SK-N-SH treated with all-trans-retinoic acid at 6 μM for 48 hours (cell line): ENCODE data around the gene AQP4.

Source experiments
- ATAC-seq: fragments of 200-7000 bp; cut with Tn5 transposase; 3 replicates; pipeline ENCODE4 v1.9.1; 2020; ENCODE audit warnings: mild to moderate bottlenecking, moderate library complexity
- BACH2 ChIP-seq: fragments of 250-450 bp; sonication (Bioruptor Pico); IDR thresholded peaks from 2 replicates; pipeline ENCODE4 v1.9.0; 2021; ENCODE audit warnings: mild to moderate bottlenecking, borderline replicate concordance
- CSDC2 ChIP-seq: fragments of 250-450 bp; sonication (Bioruptor Pico); IDR thresholded peaks from 2 replicates; pipeline ENCODE4 v1.5.0; 2020; ENCODE audit warnings: mild to moderate bottlenecking, moderate library complexity
- ESRRG ChIP-seq: fragments of 250-450 bp; sonication (Bioruptor Pico); IDR thresholded peaks from 2 replicates; pipeline ENCODE4 v1.6.1; 2021; ENCODE audit warnings: mild to moderate bottlenecking
- ISL1 ChIP-seq: fragments of 250-450 bp; sonication (Bioruptor Pico); IDR thresholded peaks from 2 replicates; pipeline ENCODE4 v2.1.2; 2022; ENCODE audit warnings: mild to moderate bottlenecking, moderate library complexity
- OSR1 ChIP-seq: fragments of 250-450 bp; sonication (Bioruptor Pico); IDR thresholded peaks from 2 replicates; pipeline ENCODE4 v1.8.0; 2022; ENCODE audit warnings: moderate library complexity, mild to moderate bottlenecking, inconsistent platforms
- PPARA ChIP-seq: fragments of 250-450 bp; sonication (Bioruptor Pico); IDR thresholded peaks from 2 replicates; pipeline ENCODE4 v1.5.0; 2020; ENCODE audit warnings: mild to moderate bottlenecking, borderline replicate concordance
- RARB ChIP-seq: fragments of 250-450 bp; sonication (Bioruptor Pico); IDR thresholded peaks from 2 replicates; pipeline ENCODE4 v1.8.0; 2021; ENCODE audit warnings: mild to moderate bottlenecking, moderate library complexity
- SNAI2 ChIP-seq: fragments of 250-450 bp; sonication (Bioruptor Pico); IDR thresholded peaks from 2 replicates; pipeline ENCODE4 v1.5.0; 2020; ENCODE audit warnings: mild to moderate bottlenecking, moderate library complexity
- TSHZ2 ChIP-seq: fragments of 250-450 bp; sonication (Bioruptor Pico); IDR thresholded peaks from 2 replicates; pipeline ENCODE4 v1.5.0; 2020; ENCODE audit warnings: mild to moderate bottlenecking, moderate library complexity
- ZC3H10 ChIP-seq: fragments of 250-450 bp; sonication (Bioruptor Pico); IDR thresholded peaks from 2 replicates; pipeline ENCODE4 v1.5.1; 2021; ENCODE audit warnings: mild to moderate bottlenecking, moderate library complexity
- ZNF565 ChIP-seq: fragments of 450-650 bp; formaldehyde crosslinking; conservative IDR thresholded peaks from 2 replicates; pipeline ENCODE4 v1.5.0; 2020; ENCODE audit warnings: low read depth, mild to moderate bottlenecking, moderate library complexity
- ZNF8 ChIP-seq: fragments of 450-650 bp; formaldehyde crosslinking; IDR thresholded peaks from 2 replicates; pipeline ENCODE4 v1.5.0; 2020; ENCODE audit warnings: mild to moderate bottlenecking, moderate library complexity
- TF ChIP-seq, protein P1 (sequence below): fragments of 250-450 bp; sonication (Bioruptor Pico); IDR thresholded peaks from 2 replicates; pipeline ENCODE4 v1.8.0; 2021; ENCODE audit warnings: low read depth, mild to moderate bottlenecking, moderate library complexity, borderline replicate concordance
- TF ChIP-seq, protein P2 (sequence below): fragments of 250-450 bp; sonication (Bioruptor Pico); IDR thresholded peaks from 2 replicates; pipeline ENCODE4 v1.8.0; 2020; ENCODE audit warnings: mild to moderate bottlenecking, moderate library complexity, borderline replicate concordance
- TF ChIP-seq, protein P3 (sequence below): fragments of 250-450 bp; sonication (Bioruptor Pico); IDR thresholded peaks from 2 replicates; pipeline ENCODE4 v1.5.1; 2020; ENCODE audit warnings: low read depth, mild to moderate bottlenecking, moderate library complexity
- TF ChIP-seq, protein P4 (sequence below): fragments of 250-450 bp; sonication (Bioruptor Pico); IDR thresholded peaks from 2 replicates; pipeline ENCODE4 v1.5.1; 2021; ENCODE audit warnings: mild to moderate bottlenecking, moderate library complexity

AQP4 gene

GRCh38 chr18:26840965-26841364, 24.5 kb downstream of the AQP4 start:
- TF ChIP-seq PPARA (CRISPR knock-in tag): no peak
- TF ChIP-seq BACH2 (CRISPR knock-in tag): no peak
- TF ChIP-seq OSR1 (CRISPR knock-in tag): no peak
- TF ChIP-seq, protein P1, sequence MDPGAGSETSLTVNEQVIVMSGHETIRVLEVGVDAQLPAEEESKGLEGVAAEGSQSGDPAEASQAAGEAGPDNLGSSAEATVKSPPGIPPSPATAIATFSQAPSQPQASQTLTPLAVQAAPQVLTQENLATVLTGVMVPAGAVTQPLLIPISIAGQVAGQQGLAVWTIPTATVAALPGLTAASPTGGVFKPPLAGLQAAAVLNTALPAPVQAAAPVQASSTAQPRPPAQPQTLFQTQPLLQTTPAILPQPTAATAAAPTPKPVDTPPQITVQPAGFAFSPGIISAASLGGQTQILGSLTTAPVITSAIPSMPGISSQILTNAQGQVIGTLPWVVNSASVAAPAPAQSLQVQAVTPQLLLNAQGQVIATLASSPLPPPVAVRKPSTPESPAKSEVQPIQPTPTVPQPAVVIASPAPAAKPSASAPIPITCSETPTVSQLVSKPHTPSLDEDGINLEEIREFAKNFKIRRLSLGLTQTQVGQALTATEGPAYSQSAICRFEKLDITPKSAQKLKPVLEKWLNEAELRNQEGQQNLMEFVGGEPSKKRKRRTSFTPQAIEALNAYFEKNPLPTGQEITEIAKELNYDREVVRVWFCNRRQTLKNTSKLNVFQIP (CRISPR knock-in tag): no peak
- TF ChIP-seq, protein P2, sequence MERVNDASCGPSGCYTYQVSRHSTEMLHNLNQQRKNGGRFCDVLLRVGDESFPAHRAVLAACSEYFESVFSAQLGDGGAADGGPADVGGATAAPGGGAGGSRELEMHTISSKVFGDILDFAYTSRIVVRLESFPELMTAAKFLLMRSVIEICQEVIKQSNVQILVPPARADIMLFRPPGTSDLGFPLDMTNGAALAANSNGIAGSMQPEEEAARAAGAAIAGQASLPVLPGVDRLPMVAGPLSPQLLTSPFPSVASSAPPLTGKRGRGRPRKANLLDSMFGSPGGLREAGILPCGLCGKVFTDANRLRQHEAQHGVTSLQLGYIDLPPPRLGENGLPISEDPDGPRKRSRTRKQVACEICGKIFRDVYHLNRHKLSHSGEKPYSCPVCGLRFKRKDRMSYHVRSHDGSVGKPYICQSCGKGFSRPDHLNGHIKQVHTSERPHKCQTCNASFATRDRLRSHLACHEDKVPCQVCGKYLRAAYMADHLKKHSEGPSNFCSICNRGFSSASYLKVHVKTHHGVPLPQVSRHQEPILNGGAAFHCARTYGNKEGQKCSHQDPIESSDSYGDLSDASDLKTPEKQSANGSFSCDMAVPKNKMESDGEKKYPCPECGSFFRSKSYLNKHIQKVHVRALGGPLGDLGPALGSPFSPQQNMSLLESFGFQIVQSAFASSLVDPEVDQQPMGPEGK (CRISPR knock-in tag): no peak
- TF ChIP-seq ZC3H10 (CRISPR knock-in tag): no peak
- TF ChIP-seq TSHZ2 (CRISPR knock-in tag): no peak
- ATAC-seq: no peak

DNA sequence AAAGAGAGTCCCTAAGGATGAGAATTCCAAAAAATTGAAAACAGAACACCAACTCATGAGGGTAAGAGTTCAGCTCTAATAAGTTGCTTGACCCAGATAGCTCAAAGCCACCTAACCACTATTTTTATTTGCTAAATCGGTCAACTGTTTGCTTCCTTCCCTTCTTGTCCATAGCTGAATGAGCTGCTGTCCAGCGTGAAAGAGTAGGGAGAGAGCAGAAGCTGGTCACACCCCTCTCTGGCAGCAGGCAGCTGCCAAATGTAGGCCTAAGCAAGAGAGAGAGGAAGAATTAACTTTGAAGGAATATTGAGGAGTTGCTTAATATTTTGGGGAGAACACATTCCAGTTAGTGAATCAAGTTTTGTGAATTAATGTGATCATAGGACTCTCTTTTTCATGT, 25.9 kb downstream of the AQP4 start:
- TF ChIP-seq ISL1 (CRISPR knock-in tag) (no peak), OSR1 (CRISPR knock-in tag) (no peak), TSHZ2 (CRISPR knock-in tag) (no peak), ESRRG (CRISPR knock-in tag) (no peak), ZC3H10 (CRISPR knock-in tag) (no peak)
- TF ChIP-seq, protein P3, sequence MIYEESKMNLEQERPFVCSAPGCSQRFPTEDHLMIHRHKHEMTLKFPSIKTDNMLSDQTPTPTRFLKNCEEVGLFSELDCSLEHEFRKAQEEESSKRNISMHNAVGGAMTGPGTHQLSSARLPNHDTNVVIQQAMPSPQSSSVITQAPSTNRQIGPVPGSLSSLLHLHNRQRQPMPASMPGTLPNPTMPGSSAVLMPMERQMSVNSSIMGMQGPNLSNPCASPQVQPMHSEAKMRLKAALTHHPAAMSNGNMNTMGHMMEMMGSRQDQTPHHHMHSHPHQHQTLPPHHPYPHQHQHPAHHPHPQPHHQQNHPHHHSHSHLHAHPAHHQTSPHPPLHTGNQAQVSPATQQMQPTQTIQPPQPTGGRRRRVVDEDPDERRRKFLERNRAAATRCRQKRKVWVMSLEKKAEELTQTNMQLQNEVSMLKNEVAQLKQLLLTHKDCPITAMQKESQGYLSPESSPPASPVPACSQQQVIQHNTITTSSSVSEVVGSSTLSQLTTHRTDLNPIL (CRISPR knock-in tag): no peak
- no peak for ATAC-seq

GRCh38 chr18:26832302-26832701, 33.2 kb downstream of the AQP4 start:
- TF ChIP-seq, protein P4, sequence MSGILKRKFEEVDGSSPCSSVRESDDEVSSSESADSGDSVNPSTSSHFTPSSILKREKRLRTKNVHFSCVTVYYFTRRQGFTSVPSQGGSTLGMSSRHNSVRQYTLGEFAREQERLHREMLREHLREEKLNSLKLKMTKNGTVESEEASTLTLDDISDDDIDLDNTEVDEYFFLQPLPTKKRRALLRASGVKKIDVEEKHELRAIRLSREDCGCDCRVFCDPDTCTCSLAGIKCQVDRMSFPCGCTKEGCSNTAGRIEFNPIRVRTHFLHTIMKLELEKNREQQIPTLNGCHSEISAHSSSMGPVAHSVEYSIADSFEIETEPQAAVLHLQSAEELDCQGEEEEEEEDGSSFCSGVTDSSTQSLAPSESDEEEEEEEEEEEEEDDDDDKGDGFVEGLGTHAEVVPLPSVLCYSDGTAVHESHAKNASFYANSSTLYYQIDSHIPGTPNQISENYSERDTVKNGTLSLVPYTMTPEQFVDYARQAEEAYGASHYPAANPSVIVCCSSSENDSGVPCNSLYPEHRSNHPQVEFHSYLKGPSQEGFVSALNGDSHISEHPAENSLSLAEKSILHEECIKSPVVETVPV (CRISPR knock-in tag): no peak
- no peak for TF ChIP-seq ZNF8 (CRISPR knock-in tag)
- TF ChIP-seq ZNF565 (CRISPR knock-in tag): no peak
- TF ChIP-seq RARB (CRISPR knock-in tag): no peak
- TF ChIP-seq, protein P1 (CRISPR knock-in tag): no peak
- TF ChIP-seq CSDC2: no peak
- TF ChIP-seq OSR1 (CRISPR knock-in tag): no peak
- TF ChIP-seq SNAI2: no peak
- TF ChIP-seq ZC3H10 (CRISPR knock-in tag): no peak
- TF ChIP-seq, protein P3 (CRISPR knock-in tag): no peak
- no peak for TF ChIP-seq ISL1 (CRISPR knock-in tag)
- no peak for TF ChIP-seq TSHZ2 (CRISPR knock-in tag)
- ATAC-seq: no peak
